Measurements from ENCODE around the gene RNF213.
"Not testable (repeated sequence)": the region's sequence is repeated elsewhere in the genome, so short reads cannot be mapped to it uniquely, and the experiment has no call there.

RNF213 gene

DNA sequence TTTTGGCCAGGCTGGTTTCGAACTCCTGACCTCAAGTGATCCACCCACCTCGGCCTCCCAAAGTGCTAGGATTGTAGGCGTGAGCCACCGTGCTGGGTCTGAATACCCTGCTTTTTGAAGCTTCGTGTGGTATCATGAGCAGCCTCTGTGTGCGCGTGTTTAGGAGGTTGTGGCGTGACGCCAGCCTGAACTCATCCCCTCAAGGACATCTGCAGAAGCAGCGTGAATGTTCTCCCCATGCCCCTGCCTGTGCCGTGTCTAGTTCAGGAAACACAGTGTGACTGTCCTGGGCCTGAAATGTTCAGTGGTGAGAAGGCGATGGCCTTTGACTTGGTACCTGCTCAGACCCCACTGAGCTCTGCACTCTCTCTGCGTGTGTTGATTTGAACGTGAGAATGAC, 35.6 kb downstream of the RNF213 start:
- no peak for DNase-seq

DNA sequence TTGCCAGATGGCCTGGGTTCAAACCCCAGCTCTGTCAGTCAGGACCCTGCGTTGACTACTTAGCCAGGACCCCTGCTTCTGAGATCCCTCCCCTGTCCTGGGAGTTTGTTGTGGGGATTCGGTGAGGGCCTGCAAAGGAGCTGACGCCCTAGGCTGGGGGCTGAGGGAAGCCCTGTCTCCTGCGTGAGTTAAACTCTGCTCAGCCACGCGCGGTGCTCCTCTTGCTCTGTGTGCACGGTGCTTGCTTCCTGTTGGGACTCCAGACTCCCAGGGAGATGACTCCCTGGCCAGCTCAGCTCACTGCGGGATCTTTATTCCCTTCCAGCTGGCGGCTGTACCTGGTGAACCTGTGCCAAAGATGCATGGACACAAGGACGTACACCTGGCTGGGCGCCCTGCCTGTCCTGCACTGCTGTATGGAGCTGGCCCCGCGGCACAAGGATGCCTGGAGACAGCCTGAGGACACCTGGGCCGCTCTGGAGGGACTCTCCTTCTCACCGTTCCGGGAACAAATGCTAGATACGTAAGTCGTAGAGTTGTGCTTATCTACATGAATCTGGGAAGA, 37.4 kb downstream of the RNF213 start:
- no peak for DNase-seq

DNA sequence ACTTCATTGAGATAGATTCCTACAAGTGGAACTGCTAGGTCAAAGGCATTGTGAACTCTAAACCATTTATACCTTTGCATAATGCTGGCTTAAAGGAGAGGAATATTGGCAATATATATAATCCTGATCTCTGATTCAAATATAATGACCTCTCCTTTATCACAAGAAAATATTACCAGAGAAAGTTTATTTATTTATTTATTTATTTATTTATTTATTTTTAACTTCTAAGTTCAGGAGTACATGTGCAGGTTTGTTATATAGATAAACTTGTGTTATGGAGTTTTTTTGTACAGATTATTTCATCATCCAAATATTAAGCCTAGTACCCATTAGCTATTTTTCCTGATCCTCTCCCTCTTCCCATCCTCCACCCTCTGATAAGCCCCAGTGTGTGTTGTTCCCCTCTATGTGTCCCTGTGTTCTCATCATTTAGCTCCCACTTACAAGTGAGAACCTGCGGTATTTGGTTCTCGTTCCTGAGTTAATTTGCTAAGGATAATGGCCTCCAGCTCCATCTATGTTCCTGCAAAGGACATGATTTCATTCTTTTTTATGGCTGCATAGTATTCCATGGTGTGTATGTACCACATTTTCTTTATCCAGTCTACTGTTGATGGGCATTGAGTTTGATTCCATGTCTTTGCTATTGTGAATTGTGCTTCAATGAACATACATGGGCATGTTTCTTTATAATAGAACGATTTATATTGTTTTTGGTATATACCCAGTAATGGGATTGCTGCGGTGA, 38.9 kb downstream of the RNF213 start:
- DNase-seq, result not testable (repeated sequence)

DNA sequence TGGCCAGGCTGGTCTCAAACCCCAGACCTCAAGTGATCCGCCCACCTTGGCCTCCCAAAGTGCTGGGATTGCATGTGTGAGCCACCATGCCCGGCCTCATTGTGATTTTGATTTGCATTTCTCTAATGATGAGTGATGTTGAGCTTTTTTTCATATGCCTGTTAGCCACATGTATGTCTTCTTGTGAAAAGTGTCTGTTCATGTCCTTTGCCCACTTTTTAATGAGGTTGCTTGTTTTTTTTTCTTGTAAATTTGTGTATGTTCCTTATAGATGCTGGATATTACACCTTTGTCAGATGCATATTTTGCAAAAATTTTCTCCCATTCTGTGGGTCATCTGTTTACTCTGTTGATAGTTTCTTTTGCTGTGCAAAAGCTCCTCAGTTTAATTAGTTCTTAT, 40.1 kb downstream of the RNF213 start:
- not testable (repeated sequence) for DNase-seq

DNA sequence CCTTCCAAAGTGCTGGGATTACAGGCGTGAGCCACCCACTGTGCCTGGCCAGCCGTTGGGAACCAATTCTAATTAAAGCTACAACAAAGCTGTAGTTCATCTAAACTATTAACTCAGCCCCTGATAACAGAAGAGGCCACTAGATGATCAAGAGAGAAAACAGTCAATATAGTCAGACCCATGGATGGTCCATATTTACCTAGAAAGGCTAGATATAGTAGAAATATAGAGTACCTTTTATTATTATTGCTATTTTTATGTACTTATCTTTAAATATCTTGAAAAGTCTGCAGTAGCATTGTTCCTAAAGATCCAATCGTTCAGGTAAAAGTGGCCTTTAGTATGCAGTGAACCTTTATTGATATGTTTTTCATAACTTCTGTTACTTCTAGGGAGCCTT, 43.2 kb downstream of the RNF213 start:
- DNase-seq, result no peak

DNA sequence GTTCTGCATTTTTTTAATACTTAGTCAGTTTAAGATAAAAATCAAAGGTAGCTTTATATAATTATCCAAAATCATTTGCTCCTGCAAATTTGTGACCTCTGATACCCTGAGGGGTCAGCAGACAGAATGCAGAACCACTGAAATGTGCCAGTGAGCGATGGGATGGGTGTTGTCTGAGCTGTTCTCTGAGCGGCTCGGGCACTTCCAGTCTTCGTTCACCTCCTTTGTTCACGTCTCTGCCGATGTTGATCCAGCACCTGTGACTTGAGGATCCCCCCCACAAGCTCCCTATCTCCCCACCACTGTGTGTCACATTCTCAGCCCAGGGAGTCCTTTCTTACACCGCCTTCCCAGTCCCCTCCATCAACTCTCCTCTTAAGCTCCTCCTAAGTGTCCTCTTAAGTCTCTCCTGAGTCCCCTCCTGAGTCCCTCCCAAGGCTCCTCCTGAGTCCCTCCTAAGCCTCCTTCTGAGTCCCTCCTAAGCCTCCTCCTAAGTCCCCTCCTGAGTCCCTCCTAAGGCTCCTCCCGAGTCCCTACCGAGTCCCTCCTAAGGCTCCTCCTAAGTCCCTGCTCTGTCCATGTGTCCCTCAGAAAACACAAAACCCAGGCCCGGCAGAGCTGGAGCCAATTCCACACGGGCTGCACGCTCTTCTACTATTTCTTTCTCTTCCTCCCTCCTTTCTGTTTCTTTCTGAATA, 47.5 kb downstream of the RNF213 start:
- DNase-seq, result no peak

DNA sequence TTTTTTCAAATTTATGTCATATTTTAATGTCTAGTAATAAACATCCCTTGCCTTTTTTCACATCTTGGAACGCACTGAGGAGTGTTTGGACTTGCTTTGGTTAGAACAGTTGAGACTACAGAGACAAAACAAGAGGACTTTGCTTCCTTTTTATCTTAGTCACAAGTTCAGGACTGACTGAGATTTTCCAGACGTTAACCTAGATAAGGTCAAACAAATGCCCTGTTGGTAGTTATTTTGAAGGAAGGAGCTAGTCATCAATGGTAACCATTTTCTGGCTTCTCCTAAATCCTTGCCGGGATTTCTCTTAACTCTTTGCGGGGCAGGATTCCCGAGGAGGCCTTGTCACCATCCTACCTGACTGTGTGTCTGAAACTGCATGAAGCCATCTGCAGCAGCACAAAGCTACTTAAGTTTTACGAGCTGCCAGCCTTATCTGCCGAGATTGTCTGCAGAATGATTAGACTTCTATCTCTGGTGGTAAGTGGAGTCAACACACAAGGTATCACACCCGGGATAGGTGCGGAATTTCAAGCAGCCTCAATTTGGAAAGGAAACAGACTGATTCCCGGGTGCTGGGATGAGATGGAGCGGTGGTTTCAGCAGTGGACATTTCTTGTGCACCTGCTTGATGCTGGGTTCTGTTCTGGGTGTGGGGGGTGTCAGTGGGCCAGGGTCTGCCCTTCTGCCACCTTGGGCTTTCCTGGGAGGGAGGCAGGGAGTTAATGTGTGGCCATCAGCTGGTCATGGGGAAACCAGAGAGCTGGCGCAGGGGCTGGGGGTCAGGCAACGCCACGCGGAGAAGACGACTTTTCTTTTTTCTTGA, 48.3 kb downstream of the RNF213 start:
- no peak for DNase-seq

DNA sequence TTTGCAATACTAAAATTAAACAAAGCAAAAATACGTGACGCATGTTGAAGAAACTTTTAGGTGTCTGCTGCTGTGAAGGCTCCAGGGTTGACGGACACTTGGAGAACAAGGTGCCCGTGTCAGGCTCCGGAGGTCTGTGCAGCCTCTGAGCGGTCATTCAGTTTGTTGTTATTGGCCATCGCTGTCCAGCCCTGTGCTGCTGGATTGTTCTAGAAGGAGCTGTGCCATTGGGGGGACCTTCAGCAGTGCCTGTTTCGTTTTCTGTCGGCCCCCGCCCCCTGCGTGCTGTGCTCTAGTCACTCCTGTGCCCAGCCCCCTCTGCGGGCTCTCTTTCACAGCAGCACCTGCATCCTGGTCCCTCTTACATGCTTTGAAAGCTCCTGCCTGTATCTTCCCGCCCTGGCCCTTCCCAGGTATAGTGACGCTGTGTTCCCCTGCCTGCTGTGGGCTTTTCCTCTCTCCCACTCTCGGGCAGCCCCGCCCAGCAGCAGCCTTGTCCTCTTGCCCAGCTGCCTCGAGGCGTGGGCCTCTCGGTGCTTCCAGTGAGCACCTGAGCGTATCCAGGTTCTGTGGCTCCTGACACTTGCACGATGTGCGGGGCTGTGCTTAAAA, 50.7 kb downstream of the RNF213 start:
- DNase-seq, result no peak

DNA sequence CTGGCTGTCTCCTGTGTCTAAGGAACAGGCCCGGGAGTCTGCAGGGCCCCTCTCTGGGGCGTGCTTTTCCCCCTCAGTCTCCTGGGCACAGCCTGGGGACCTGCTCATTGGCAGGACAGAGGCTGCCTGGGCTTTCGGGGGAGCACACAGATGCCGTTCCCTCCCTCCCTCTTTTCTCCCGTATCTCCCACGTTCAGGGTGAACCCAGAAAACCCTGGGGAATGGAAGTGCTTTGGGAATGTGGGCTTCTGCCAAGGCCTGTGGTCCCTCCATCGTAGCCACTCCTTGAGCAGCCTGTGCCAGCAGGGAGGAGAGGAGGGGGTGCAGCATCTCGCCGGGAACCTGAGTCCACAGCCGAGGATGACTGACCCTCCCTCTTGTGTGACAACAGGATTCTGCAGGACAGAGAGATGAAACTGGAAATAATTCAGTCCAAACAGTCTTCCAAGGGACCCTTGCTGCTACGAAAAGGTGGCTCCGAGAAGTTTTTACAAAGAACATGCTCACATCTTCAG, 52.0 kb downstream of the RNF213 start:
- DNase-seq, result no peak

DNA sequence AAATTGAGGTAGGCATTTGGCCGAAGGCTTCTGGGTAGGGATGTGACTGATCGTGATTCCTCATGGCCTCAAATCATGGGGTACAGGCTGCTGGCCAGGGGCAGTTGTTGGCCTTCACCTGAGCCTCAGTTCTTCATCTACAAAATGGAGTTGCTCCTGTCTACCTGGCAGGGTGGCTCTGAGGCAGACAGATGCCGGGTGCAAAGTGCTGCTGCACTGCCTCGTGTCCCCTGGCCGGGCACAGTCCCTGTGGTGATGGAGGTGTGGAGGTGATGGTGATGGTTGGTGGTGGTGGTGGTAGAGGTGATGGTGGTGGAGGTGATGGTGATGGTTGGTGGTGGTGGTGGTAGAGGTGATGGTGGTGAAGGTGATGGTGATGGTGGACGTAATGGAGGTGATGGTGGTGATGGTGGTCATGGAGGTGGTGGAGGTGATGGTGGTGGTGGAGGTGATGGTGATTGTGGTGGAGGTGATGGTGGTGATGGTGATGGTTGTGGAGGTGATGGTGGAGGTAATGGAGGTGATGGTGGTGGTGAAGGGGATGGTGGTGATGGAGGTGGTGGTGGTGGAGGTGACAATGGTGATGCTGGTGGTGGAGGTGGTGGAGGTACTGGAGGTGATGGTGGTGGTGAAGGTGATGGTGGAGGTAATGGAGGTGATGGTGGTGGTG, 52.6 kb downstream of the RNF213 start:
- DNase-seq, result no peak

DNA sequence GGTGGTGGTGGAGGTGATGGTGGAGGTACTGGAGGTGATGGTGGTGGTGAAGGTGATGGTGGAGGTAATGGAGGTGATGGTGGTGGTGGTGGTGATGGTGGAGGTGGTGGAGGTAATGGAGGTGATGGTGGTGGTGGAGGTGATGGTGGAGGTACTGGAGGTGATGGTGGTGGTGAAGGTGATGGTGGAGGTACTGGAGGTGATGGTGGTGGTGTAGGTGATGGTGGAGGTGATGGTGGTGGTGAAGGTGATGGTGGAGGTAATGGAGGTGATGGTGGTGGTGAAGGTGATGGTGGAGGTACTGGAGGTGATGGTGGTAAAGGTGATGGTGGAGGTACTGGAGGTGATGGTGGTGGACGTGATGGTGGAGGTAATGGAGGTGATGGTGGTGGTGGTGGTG, 53.3 kb downstream of the RNF213 start:
- not testable (repeated sequence) for DNase-seq

DNA sequence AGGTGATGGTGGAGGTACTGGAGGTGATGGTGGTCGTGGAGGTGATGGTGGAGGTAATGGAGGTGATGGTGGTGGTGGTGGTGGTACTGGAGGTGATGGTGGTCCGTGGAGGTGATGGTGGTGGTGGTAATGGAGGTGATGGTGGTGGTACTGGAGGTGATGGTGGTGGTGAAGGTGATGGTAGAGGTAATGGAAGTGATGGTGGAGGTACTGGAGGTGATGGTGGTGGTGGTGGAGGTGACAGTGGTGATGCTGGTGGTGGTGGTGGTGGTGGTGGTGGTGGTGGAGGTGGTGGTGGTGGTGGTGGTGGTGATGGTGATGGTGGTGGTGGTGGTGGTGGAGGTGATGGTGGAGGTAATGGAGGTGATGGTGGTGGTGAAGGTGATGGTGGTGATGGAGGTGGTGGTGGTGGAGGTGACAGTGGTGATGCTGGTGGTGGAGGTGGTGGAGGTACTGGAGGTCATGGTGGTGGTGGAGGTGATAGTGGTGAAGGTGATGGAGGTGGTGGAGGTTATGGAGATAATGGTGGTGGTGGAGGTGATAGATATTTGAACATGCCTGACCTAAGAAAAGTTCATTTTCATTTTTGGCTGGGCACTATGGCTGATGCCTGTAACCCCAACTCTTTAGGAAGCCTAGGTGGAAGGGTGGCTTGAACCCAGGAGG, 55.0 kb downstream of the RNF213 start:
- no peak for DNase-seq

DNA sequence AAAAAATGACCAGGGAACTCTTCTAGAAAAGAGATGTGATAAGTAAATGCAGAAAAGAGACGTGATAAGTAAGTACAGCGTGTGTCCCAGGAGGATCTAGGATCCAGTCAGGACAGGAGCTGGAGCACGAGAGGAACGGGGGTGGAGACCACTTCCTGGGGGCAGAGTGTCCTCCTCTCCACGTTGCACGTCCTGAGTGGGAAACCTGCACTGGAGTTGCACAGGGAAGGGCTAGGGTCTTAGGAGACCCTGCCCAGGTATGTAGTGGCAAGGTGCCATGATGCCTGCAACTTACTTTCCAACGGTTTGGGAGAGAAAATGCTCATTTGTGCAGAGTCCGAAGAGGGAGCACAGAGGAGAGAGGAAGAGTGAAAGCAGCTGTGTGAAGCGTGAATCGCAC, 55.8 kb downstream of the RNF213 start:
- no peak for DNase-seq

DNA sequence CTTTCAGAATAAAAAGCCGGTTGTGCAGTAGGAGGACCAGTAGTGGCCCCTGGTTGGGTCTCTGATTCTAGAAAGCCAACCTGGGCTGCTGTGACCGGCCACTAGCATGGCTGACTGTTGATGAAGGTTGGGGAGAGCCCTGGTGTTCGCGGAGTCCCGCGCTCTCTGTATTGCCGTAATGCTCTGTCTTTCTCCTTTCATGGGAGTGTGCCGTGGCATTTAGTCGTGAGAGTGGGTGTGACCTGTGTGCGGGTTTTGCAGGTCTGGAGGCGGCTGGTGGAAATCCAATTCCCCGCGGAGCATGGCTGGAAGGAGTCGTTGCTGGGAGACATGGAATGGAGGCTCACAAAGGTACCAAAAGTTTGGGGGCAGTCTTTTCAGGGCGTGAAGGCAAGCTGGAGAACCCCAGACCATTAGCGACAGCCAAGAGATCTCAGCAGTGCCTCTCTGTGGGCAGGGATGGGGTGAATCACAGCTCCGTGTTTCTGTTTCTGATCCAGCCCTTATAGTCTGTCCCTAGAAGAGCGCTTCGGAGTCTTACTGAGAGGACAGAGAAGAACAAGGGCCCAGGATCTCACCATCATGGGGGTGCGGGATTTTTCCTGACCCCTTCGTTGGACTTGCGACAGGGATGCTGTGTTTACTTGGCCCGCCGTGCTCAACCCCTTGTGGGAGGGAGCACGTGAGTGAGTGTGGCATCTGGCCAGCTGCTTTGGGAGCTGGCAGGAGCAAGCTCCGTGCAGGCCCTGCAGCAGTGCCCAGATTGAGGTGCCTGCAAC, 56.5 kb downstream of the RNF213 start:
- no peak for DNase-seq

DNA sequence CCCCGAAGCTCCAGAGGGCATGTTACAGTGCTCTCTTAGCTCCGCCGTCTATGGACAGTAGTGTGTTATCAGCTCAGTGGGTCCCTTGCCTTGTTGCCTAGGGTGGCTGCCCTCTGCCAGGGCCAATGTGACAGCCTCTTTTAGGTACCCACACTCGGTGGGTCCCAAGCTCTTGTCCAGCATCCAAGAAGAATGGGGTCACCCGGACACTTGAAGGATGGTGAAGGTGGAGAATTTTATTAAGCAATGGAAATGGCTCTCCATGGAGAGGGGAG, 57.0 kb downstream of the RNF213 start:
- DNase-seq, result no peak

DNA sequence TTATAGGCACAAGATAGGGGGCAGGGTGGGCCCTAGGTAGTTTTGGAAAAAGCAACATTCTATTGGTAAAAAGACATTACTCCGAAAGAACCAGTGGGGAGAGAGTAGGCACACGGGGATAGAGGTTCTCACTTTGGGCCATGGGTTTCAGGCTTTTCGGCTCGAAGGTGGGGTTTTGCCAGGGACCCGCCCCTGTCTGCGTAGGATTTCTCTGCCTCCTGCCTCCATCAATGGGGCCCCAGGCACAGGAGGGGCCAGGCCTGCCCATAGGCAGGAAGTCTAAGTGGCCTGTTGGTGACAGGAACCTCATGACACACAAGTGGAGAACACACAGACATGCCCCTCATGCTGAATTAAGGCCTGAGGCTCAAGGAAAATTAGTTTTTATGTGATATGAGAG, 57.5 kb downstream of the RNF213 start:
- no peak for DNase-seq

DNA sequence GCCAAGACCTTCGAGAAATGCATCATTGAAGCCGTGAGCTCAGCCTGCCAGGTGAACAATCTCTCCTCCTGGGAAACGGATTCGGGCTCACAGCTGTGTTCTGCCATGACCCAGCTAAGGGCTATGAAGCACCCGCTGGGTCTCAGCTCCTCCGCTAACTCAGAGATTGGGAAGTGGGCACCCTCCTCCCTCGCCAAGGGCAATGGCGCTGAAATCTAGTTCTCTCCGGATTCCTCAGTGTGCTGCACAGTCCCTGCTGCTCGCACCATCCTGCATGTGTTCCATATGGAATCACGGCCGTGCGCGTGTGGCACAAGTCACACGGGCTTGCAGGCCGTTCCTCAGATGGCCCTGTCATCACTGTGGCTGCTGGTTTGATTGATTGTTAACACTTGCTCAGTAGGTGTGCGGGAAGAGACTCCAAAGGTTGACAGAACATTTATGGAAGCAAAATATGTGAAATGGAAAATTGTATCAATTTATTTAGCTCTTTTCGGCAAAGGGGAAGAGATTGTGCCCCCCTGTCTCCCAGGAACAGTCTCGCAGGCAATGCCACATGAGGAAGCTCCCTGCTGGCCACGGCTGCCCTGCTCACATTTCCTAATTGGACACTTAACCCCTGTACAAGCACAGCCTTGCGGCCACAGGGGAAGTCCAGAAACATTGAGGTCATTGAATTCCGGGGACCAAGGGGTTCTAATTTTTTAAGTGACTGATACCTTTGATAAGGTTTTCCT, 58.8 kb downstream of the RNF213 start:
- no peak for DNase-seq

DNA sequence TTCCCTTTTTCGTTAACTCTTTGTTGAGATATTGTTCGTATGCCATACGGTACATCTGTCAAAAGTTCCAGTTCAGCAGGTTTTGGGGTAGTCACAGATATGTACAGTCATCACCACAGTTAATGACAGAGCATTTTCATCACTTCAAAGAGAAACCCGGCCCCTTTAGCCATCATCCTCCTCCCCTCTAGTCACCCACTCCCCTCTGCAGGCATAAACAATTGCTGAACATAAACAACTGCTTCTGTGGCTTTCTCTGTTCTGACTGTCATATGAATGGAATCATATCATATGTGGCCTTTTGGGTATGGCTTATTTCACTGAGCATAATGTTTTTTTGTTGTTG, 59.3 kb downstream of the RNF213 start:
- DNase-seq, result no peak

DNA sequence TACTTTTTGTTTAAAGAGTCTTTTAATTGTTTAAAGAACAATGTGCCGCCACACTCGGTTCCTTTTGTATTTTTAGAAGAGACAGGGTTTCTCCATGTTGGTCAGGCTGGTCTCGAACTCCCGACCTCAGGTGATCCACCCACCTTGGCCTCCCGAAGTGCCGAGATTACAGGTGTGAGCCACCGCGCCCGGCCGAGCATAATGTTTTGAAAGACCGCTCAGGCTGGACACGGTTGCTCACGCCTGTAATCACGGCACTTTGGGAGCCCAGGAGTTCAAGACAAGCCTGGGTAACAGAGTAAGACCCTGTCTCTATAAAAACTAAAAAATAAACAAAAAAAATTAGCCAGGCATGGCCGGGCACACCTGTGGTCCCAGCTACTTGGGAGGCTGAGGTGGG, 59.8 kb downstream of the RNF213 start:
- no peak for DNase-seq

DNA sequence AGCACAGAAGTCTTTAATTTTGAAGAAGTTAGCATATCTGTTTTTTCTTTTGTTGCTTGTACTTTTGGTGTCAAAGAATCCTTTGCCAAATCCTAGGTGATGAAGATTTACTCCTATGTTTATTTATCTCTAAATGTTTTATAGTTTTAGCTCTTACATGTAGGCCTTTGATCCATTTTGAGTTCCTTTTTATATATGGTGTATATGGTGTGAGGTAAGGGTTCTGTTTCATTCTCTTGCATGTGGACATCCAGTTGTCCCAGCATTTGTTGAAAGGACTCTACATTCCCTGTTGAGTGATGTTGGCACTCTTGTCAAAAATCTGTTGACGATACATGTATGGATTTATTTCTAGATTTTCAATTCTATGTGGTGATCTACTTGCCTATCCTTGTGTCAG, 62.2 kb downstream of the RNF213 start:
- no peak for DNase-seq

DNA sequence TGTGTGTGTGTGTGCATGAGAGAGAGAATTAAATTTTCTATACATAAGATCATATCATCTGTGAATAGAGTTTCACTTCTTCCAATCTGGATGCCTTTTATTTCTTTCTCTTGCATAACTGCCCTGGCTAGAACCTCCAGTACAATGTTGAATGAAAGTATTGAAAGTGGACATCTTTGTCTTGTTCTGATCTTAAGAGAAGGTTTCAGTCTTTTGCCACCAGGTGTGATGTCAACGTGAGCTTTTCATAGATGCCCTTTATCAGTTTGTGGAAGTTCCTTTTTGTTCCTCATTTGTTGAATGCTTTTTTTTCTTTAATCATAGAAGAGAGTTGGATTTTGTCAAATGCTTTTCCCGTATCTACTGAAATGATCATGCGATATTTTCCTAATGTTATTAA, 63.3 kb downstream of the RNF213 start:
- no peak for DNase-seq
